HCT116 (cell line): ENCODE results near the gene RFXANK. TPM values are rescaled to one million over a fixed set of nuclear protein-coding genes. Genes with fewer than 3 reads are reported as not detected.
A peak's percentile ranks its signal among the peaks of the same experiment; 100 is the strongest.

Experiments
- ATAC-seq: fragments of 200-7000 bp; cut with Tn5 transposase; 2 replicates; pipeline ENCODE4 v1.9.1; 2020; ENCODE audit warnings: mild to moderate bottlenecking, moderate library complexity
- BruUV-seq: library from RNA; stranded (reverse); fragments of 400-500 nt; replicated peaks from 2 replicates; lab custom pipeline; 2021; lab: Mats Ljungman, UMichigan
- CTCF ChIA-PET: fragments of 300-600 bp; sonication (Branson Sonifier 250); formaldehyde crosslinking; loops from one replicate; lab custom pipeline; 2021; ENCODE audit warnings: antibody characterized with exemption; lab: Charles Lee
- POLR2A ChIA-PET: fragments of 300-600, 350-600 bp; sonication (Branson Sonifier 250); formaldehyde crosslinking; loops from one replicate; lab custom pipeline; 2021; ENCODE audit warnings: antibody characterized with exemption; lab: Charles Lee
- RAD21 ChIA-PET, 2 experiments: fragments of 300-600 bp; sonication (Branson Sonifier 250); formaldehyde crosslinking; loops; one replicate each; lab custom pipeline; 2023; ENCODE audit warnings: low total read pairs in 2 of 2; ENCODE audit not compliant: uncharacterized antibody in 2 of 2, unreplicated experiment in 2 of 2, low non-redundant PET in 1 of 2; lab: Charles Lee
- DNase-seq: peaks from one replicate; pipeline ENCODE4 v3.0.0-alpha.2; 2010; ENCODE audit warnings: low read depth, low spot score
- H2AFZ ChIP-seq: fragments of 200-600 bp; shearing (Covaris generic), sonication (generic); 2 replicates; pipeline ENCODE4 v1.6.1; 2017; ENCODE audit warnings: low read depth, mixed run types, mixed read lengths, antibody characterized with exemption, low read length; ENCODE audit not compliant: poor library complexity, severe bottlenecking
- H3K27ac ChIP-seq: 2 replicates; pipeline ENCODE4 v1.5.1; 2012; ENCODE audit warnings: low read depth, low read length
- H3K27me3 ChIP-seq: fragments of 200-600 bp; sonication (generic); 2 replicates; pipeline ENCODE4 v1.6.1; 2016; ENCODE audit warnings: mixed run types, low read length, mixed read lengths; ENCODE audit not compliant: insufficient read depth
- H3K36me3 ChIP-seq, 2 experiments: fragments of 200-500 bp in 1 of 2; fragments of 200-600 bp in 1 of 2; sonication (Bioruptor generic) in 1 of 2; sonication (generic) in 1 of 2; 2 replicates each; pipeline versions ENCODE4 v1.5.1 to v1.6.1; 2014 to 2016; ENCODE audit warnings: low read length in 2 of 2, inconsistent platforms in 1 of 2, mixed read lengths in 1 of 2, mixed run types in 1 of 2; ENCODE audit not compliant: insufficient read depth in 2 of 2, control insufficient read depth in 1 of 2
- H3K4me1 ChIP-seq, 2 experiments: fragments of 200-600 bp in 1 of 2; sonication (generic) in 1 of 2; 2 replicates each; pipeline versions ENCODE4 v1.5.1 to v1.6.1; 2012 to 2017; ENCODE audit warnings: low read length in 2 of 2, inconsistent platforms in 1 of 2, mild to moderate bottlenecking in 1 of 2, mixed read lengths in 1 of 2, mixed run types in 1 of 2, moderate library complexity in 1 of 2; ENCODE audit not compliant: insufficient read depth in 2 of 2, control insufficient read depth in 1 of 2
- H3K4me2 ChIP-seq: fragments of 200-600 bp; sonication (generic); 2 replicates; pipeline ENCODE4 v1.6.1; 2017; ENCODE audit warnings: mixed run types, low read length, mixed read lengths
- H3K4me3 ChIP-seq, 2 experiments: fragments of 200-600 bp in 1 of 2; sonication (generic) in 1 of 2; replicated peaks in 1 of 2; 2 replicates each; pipeline ENCODE4 v1.5.1; 2011 to 2016; ENCODE audit warnings: low read length in 2 of 2, control low read depth in 1 of 2, low read depth in 1 of 2, mild to moderate bottlenecking in 1 of 2, mixed read lengths in 1 of 2, mixed run types in 1 of 2
- H3K79me2 ChIP-seq: fragments of 200-600 bp; sonication (generic); 2 replicates; pipeline ENCODE4 v1.6.1; 2017; ENCODE audit warnings: mild to moderate bottlenecking, mixed run types, low read length, moderate library complexity, mixed read lengths; ENCODE audit not compliant: insufficient read depth
- H3K9ac ChIP-seq: fragments of 200-600 bp; sonication (generic); 2 replicates; pipeline ENCODE4 v1.6.1; 2016; ENCODE audit warnings: low read length, mixed read lengths
- H3K9me2 ChIP-seq: fragments of 200-600 bp; sonication (generic), shearing (Covaris generic); 2 replicates; pipeline ENCODE4 v1.6.1; 2017; ENCODE audit warnings: mixed run types, mild to moderate bottlenecking, moderate library complexity; ENCODE audit not compliant: insufficient read depth
- H3K9me3 ChIP-seq, 2 experiments: fragments of 200-500 bp in 1 of 2; fragments of 200-600 bp in 1 of 2; sonication (Bioruptor generic) in 1 of 2; sonication (generic) in 1 of 2; 2 replicates each; pipeline ENCODE4 v1.6.1; 2014 to 2017; ENCODE audit warnings: low read length in 2 of 2, mixed read lengths in 2 of 2, inconsistent platforms in 1 of 2, low read depth in 1 of 2, mild to moderate bottlenecking in 1 of 2, mixed run types in 1 of 2, moderate library complexity in 1 of 2; ENCODE audit not compliant: control insufficient read depth in 1 of 2, insufficient read depth in 1 of 2
- H4K20me1 ChIP-seq: fragments of 200-600 bp; sonication (generic), shearing (Covaris generic); 2 replicates; pipeline ENCODE4 v1.6.1; 2017; ENCODE audit warnings: mixed run types, mild to moderate bottlenecking, moderate library complexity; ENCODE audit not compliant: insufficient read depth
- CBX3 ChIP-seq: IDR thresholded peaks from 2 replicates; pipeline ENCODE4 v1.6.1; 2012; ENCODE audit warnings: low read depth
- CTCF ChIP-seq, 3 experiments: fragments of 200-600 bp in 1 of 3; sonication (generic) in 1 of 3; IDR thresholded peaks in 2 of 3; conservative IDR thresholded peaks in 1 of 3; 2 replicates each; pipeline ENCODE4 v1.5.1; 2012 to 2017; ENCODE audit warnings: low read depth in 2 of 3, low read length in 2 of 3, antibody characterized with exemption in 1 of 3, borderline replicate concordance in 1 of 3, control low read depth in 1 of 3, mild to moderate bottlenecking in 1 of 3, mixed read lengths in 1 of 3, mixed run types in 1 of 3, moderate library complexity in 1 of 3; ENCODE audit not compliant: insufficient read depth in 1 of 3
- EGR1 ChIP-seq: IDR thresholded peaks from 2 replicates; pipeline ENCODE4 v1.6.1; 2012; ENCODE audit warnings: low read depth
- POLR2AphosphoS5 ChIP-seq: IDR thresholded peaks from 2 replicates; pipeline ENCODE4 v1.6.1; 2011; ENCODE audit warnings: mild to moderate bottlenecking, low read depth, low read length, moderate library complexity
- RAD21 ChIP-seq: IDR thresholded peaks from 2 replicates; pipeline ENCODE4 v1.6.1; 2012; ENCODE audit warnings: low read depth, mild to moderate bottlenecking
- SRF ChIP-seq: IDR thresholded peaks from 2 replicates; pipeline ENCODE4 v1.6.1; 2012; ENCODE audit warnings: low read depth
- TCF7L2 ChIP-seq: IDR thresholded peaks from 2 replicates; pipeline ENCODE4 v1.7.0; 2011; ENCODE audit warnings: borderline replicate concordance, inconsistent platforms; ENCODE audit not compliant: insufficient read depth, insufficient read length; ENCODE audit errors: extremely low read depth
- ZFX ChIP-seq: fragments of 450-650 bp; IDR thresholded peaks from 2 replicates; pipeline ENCODE4 v1.6.1; 2017
- ZNF274 ChIP-seq: fragments of 200-500 bp; sonication (Bioruptor generic); IDR thresholded peaks from 2 replicates; pipeline ENCODE4 v1.6.1; 2014; ENCODE audit warnings: mild to moderate bottlenecking, low read depth, low read length, inconsistent platforms
- intact Hi-C: fragments of 100-400 bp; cut with micrococcal nuclease; formaldehyde crosslinking; loops from 2 replicates; pipeline ENCODE4 v1.10.0; 2022
- total RNA-seq: library from RNA; stranded (reverse); gene quantifications from one replicate; pipeline ENCODE4 v1.2.1, GENCODE V29; 2021; ENCODE audit not compliant: unreplicated experiment

RFXANK gene
- total RNA-seq, 1 experiment from 2014 or later, result 78.9 TPM

- TF ChIP-seq ZFX (no peak), TCF7L2 (no peak), CTCF (IDR thresholded peaks at IDR 0.05 in 2 of 3, conservative IDR thresholded peaks at IDR 0.05 in 1 of 3; ENCODE audit: borderline replicate concordance in 1 of 3, insufficient read depth in 1 of 3, low read depth in 2 of 3, low read length in 2 of 3) (peak; percentile 76 to 91 (median 88); a peak in 5 of 6 replicates), ZNF274 (no peak), SRF (no peak), POLR2AphosphoS5 (no peak), RAD21 (peak; percentile 78), EGR1 (no peak), CBX3 (no peak)
- BruUV-seq, result no TSS peak
- Histone ChIP-seq H3K4me1 (peaks cover 11 to 28% of the 10 kb centered on the region in 2 experiments), H3K27ac (peak overlapping the region; percentile 11; the same call in 1 of the 2 replicates), H3K27me3 (no peaks in the 10 kb centered on the region), H3K4me2 (0 out of 2 replicates have a peak overlapping the region, but pooled peaks have one; percentile 25), H3K79me2 (peaks cover 26% of the 10 kb centered on the region), H4K20me1 (no peaks in the 10 kb centered on the region), H3K9ac (no peak overlapping the region), H2AFZ (no peak overlapping the region), H3K9me3 (no peaks in the 10 kb centered on the region), H3K4me3 (no peak overlapping the region), H3K9me2 (no peaks in the 10 kb centered on the region), H3K36me3 (peaks cover 0 to 12% of the 10 kb centered on the region in 2 experiments; a peak in 2 of 4 replicates)
- intact Hi-C loops, result loop anchor here (2.0 kb wide), 1 partner anchor 157 kb away; no protein-coding TSS in a partner anchor
- POLR2A ChIA-PET, result no interaction called here
- CTCF ChIA-PET, result interaction anchor here (1.0 to 1.2 kb wide), 3 partner anchors 11 to 157 kb away, joined by 3 to 4 read pairs (median 3); no protein-coding TSS in a partner anchor
- ATAC-seq, result peak; percentile 98
- peak; percentile 50 for DNase-seq
- RAD21 ChIA-PET, result interaction anchor here in 1 of 2 experiments (0.9 kb wide), 1 partner anchor 157 kb away, joined by 3 read pairs; no protein-coding TSS in a partner anchor
Observed at GRCh38 chr19:19185853-19186740, 6.0 kb upstream of the RFXANK start.
